Endothelial cell of hepatic sinusoid (primary cell): ENCODE measurements around the gene ZNF737.
"Not testable (repeated sequence)": the region's sequence is repeated elsewhere in the genome, so short reads cannot be mapped to it uniquely, and the experiment has no call there.

Source experiments
- in situ Hi-C: cut with HindIII; loops from 2 replicates; pipeline ENCODE4 v1.10.0; 2017; ENCODE audit warnings: low sequenced_read_pairs

Gene ZNF737

GRCh38 chr19:20565321-20566018, at the start of gene ZNF737:
ZNF737 (minus strand) TSS chr19:20565781; CDS start chr19:20565640, 141 bp downstream.
- in situ Hi-C loops = no loop called here

- in situ Hi-C loops = not testable (repeated sequence)
Measured at GRCh38 chr19:20614971-20615370, 49.4 kb upstream of the ZNF737 start.

GRCh38 chr19:20612711-20613316, 47.2 kb upstream of the ZNF737 start:
- in situ Hi-C loops = no loop called here

GRCh38 chr19:20611866-20612265, 46.3 kb upstream of the ZNF737 start:
- in situ Hi-C loops = no loop called here

GRCh38 chr19:20607943-20608342, 42.4 kb upstream of the ZNF737 start:
- in situ Hi-C loops = no loop called here

GRCh38 chr19:20558571-20558970, 7.0 kb downstream of the ZNF737 start:
- in situ Hi-C loops = no loop called here

- in situ Hi-C loops = no loop called here
Measured at GRCh38 chr19:20558011-20558410, 7.6 kb downstream of the ZNF737 start.

- in situ Hi-C loops = not testable (repeated sequence)
Measured at GRCh38 chr19:20544667-20545333, 20.8 kb downstream of the ZNF737 start.

- in situ Hi-C loops = not testable (repeated sequence)
Measured at GRCh38 chr19:20530303-20530702, 35.3 kb downstream of the ZNF737 start.

GRCh38 chr19:20513189-20513904, 52.2 kb downstream of the ZNF737 start:
- in situ Hi-C loops = no loop called here

GRCh38 chr19:20503476-20503875, 62.1 kb downstream of the ZNF737 start:
- in situ Hi-C loops = no loop called here
